ENCODE results near the gene SHMT1. TPM values are rescaled to one million over a fixed set of nuclear protein-coding genes. Genes with fewer than 3 reads are reported as not detected.

Gene SHMT1
- polyA plus RNA-seq, 1 donor (not counting 4 experiments of a cell fraction or from before 2014, with no cell fraction given): 15.7 TPM

DNA sequence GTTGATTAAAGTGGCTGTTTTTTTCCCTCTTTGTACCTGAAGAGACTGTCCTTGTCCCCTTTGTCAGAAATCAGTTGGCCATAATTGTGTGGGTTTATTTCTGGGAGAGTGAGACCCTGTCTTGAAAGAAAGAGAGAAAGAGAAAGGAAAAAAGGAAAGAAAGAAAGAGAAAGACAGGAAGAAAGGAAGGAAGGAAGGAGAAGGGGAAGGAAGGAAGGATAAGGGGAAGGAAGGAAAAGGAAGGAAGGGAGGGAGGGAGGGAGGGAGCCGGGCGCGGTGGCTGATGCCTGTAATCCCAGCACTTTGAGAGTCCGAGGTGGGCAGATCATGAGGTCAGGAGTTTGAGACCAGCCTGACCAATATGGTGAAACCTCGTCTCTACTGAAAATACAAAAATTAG, 7.4 kb upstream of the SHMT1 start:
- dilution Hi-C loops (cut with MboI; ENCODE audit: extremely low pct_ligation_motif_present, low sequenced_read_pairs): no loop called here
- H3K4me2 ChIP-seq (ENCODE audit: control insufficient read depth, extremely low read depth, insufficient read depth, low read depth, low read length): no peak overlapping the region
- TF ChIP-seq, protein P1, sequence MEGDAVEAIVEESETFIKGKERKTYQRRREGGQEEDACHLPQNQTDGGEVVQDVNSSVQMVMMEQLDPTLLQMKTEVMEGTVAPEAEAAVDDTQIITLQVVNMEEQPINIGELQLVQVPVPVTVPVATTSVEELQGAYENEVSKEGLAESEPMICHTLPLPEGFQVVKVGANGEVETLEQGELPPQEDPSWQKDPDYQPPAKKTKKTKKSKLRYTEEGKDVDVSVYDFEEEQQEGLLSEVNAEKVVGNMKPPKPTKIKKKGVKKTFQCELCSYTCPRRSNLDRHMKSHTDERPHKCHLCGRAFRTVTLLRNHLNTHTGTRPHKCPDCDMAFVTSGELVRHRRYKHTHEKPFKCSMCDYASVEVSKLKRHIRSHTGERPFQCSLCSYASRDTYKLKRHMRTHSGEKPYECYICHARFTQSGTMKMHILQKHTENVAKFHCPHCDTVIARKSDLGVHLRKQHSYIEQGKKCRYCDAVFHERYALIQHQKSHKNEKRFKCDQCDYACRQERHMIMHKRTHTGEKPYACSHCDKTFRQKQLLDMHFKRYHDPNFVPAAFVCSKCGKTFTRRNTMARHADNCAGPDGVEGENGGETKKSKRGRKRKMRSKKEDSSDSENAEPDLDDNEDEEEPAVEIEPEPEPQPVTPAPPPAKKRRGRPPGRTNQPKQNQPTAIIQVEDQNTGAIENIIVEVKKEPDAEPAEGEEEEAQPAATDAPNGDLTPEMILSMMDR (optimal IDR thresholded peaks at IDR 0.05 in 1 of 3, IDR thresholded peaks at IDR 0.05 in 1 of 3, conservative IDR thresholded peaks at IDR 0.05 in 1 of 3; ENCODE audit: extremely low read depth in 1 of 3, insufficient read depth in 2 of 3, low read length in 3 of 3): no peak
- no peak overlapping the region for H2AFZ ChIP-seq (ENCODE audit: control insufficient read depth, low read length)
- H3K9me1 ChIP-seq (ENCODE audit: control insufficient read depth, extremely low read depth, insufficient read depth, low read length): no peaks in the 10 kb centered on the region
- DNase-seq (ENCODE audit: low read depth, low spot score): no peak
- H3K36me3 ChIP-seq (ENCODE audit: control insufficient read depth in 2 of 2, extremely low read depth in 1 of 2, insufficient read depth in 2 of 2, low read length in 2 of 2): no peaks in the 10 kb centered on the region
- H3K9me3 ChIP-seq (ENCODE audit: control insufficient read depth, low read depth, low read length): no peaks in the 10 kb centered on the region
- no peaks in the 10 kb centered on the region for H4K20me1 ChIP-seq (ENCODE audit: control insufficient read depth, extremely low read depth, insufficient read depth, low read length)
- H3K27ac ChIP-seq (ENCODE audit: control insufficient read depth, insufficient read depth, low read length): no peak overlapping the region
- FAIRE-seq: no peak
- no peak overlapping the region for H3K9ac ChIP-seq (ENCODE audit: control insufficient read depth, extremely low read depth, insufficient read depth, low read length)
- no peaks in the 10 kb centered on the region for H3K4me1 ChIP-seq (ENCODE audit: control insufficient read depth, extremely low read depth, insufficient read depth, low read length)
- H3K79me2 ChIP-seq (ENCODE audit: control insufficient read depth, insufficient read depth, low read length): no peaks in the 10 kb centered on the region
- H3K27me3 ChIP-seq (ENCODE audit: control insufficient read depth, extremely low read depth, insufficient read depth, low read length): peaks cover 3% of the 10 kb centered on the region
- no peak overlapping the region for H3K4me3 ChIP-seq (ENCODE audit: control insufficient read depth in 2 of 3, extremely low read depth in 1 of 3, insufficient read depth in 2 of 3, low read depth in 1 of 3, low read length in 3 of 3)

DNA sequence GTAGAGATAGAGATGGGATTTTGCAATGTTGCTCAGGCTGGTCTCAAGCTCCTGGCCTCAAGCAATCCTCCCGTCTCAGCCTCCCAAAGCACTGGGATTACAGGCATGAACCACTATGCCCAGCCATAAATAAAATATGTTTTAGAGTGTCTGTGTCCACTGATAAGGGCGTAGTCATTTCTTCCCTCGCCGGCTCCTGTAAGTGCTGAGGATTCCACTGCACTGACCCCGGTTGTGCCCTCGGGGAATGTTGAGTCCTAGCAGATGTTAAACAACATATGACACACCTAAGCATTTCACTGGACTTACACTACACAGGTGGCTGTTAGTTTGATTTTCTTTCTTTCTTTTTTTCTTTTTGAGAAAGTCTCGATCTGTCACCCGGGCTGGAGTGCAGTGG, 5.6 kb upstream of the SHMT1 start:
- Histone ChIP-seq H3K9me1 (ENCODE audit: control insufficient read depth, extremely low read depth, insufficient read depth, low read length) (no peaks in the 10 kb centered on the region), H4K20me1 (ENCODE audit: control insufficient read depth, extremely low read depth, insufficient read depth, low read length) (no peaks in the 10 kb centered on the region), H3K79me2 (ENCODE audit: control insufficient read depth, insufficient read depth, low read length) (no peaks in the 10 kb centered on the region), H3K4me1 (ENCODE audit: control insufficient read depth, extremely low read depth, insufficient read depth, low read length) (no peaks in the 10 kb centered on the region), H3K4me3 (ENCODE audit: control insufficient read depth in 2 of 3, extremely low read depth in 1 of 3, insufficient read depth in 2 of 3, low read depth in 1 of 3, low read length in 3 of 3) (no peak overlapping the region), H3K27ac (ENCODE audit: control insufficient read depth, insufficient read depth, low read length) (no peak overlapping the region), H3K9ac (ENCODE audit: control insufficient read depth, extremely low read depth, insufficient read depth, low read length) (no peak overlapping the region), H2AFZ (ENCODE audit: control insufficient read depth, low read length) (no peak overlapping the region), H3K9me3 (ENCODE audit: control insufficient read depth, low read depth, low read length) (no peaks in the 10 kb centered on the region), H3K4me2 (ENCODE audit: control insufficient read depth, extremely low read depth, insufficient read depth, low read depth, low read length) (no peak overlapping the region), H3K36me3 (ENCODE audit: control insufficient read depth in 2 of 2, extremely low read depth in 1 of 2, insufficient read depth in 2 of 2, low read length in 2 of 2) (no peaks in the 10 kb centered on the region), H3K27me3 (ENCODE audit: control insufficient read depth, extremely low read depth, insufficient read depth, low read length) (peaks cover 3% of the 10 kb centered on the region)
- DNase-seq (ENCODE audit: low read depth, low spot score): no peak
- dilution Hi-C loops (cut with MboI; ENCODE audit: extremely low pct_ligation_motif_present, low sequenced_read_pairs): no loop called here
- TF ChIP-seq, protein P1 (optimal IDR thresholded peaks at IDR 0.05 in 1 of 3, IDR thresholded peaks at IDR 0.05 in 1 of 3, conservative IDR thresholded peaks at IDR 0.05 in 1 of 3; ENCODE audit: extremely low read depth in 1 of 3, insufficient read depth in 2 of 3, low read length in 3 of 3): no peak
- no peak for TF ChIP-seq EZH2 (IDR thresholded peaks at IDR 0.05; ENCODE audit: low read length)
- FAIRE-seq: no peak
